ENCODE data around the gene CAPG.

CAPG gene

DNA sequence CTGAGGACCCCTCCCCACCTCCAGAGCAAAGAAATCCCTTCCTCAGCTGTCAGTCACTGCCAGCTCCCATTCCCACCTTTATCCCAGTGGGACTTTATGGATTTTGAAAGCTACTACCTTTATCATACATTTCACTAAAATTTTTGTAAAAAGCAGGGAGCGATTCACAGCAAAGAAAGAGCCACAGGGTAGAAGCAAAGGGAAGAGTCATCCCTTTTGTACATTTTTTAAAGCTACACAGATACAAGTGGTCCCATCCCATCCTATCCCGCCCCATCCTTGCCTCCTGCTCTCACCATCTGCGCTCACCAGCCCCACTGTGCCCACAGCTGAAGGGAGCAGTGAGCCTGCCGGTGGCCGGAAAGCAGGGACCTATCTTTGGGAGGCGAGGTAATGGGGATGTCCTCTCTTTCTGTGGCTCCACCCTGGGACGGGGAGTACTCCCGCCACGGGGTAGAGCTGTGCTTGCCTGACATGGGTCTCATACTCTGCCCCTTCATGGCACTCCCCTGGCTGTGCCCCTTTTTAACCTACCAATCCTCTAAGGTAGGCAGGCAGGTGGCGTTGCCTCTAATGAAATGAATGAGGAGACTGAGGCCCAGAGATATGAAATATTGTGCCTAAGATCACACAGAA, 21.5 kb upstream of the CAPG start:
- no peaks in the 10 kb centered on the region for H3K36me3 ChIP-seq (ENCODE audit: control insufficient read depth, insufficient read depth, low read length)
- H3K4me2 ChIP-seq (ENCODE audit: low read length) = no peak overlapping the region
- no peaks in the 10 kb centered on the region for H3K27me3 ChIP-seq (ENCODE audit: control insufficient read depth, insufficient read depth, low read length)
- no peak overlapping the region for H3K27ac ChIP-seq
- TF ChIP-seq, protein P1, sequence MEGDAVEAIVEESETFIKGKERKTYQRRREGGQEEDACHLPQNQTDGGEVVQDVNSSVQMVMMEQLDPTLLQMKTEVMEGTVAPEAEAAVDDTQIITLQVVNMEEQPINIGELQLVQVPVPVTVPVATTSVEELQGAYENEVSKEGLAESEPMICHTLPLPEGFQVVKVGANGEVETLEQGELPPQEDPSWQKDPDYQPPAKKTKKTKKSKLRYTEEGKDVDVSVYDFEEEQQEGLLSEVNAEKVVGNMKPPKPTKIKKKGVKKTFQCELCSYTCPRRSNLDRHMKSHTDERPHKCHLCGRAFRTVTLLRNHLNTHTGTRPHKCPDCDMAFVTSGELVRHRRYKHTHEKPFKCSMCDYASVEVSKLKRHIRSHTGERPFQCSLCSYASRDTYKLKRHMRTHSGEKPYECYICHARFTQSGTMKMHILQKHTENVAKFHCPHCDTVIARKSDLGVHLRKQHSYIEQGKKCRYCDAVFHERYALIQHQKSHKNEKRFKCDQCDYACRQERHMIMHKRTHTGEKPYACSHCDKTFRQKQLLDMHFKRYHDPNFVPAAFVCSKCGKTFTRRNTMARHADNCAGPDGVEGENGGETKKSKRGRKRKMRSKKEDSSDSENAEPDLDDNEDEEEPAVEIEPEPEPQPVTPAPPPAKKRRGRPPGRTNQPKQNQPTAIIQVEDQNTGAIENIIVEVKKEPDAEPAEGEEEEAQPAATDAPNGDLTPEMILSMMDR (IDR thresholded peaks at IDR 0.05) = no peak
- no peaks in the 10 kb centered on the region for H3K9me3 ChIP-seq (ENCODE audit: control insufficient read depth, low read length)
- no peaks in the 10 kb centered on the region for H3K79me2 ChIP-seq
- H2AFZ ChIP-seq = no peak overlapping the region
- no peak overlapping the region for H3K9ac ChIP-seq
- peaks cover 43% of the 10 kb centered on the region for H3K4me1 ChIP-seq
- H3K4me3 ChIP-seq (ENCODE audit: low read depth, low read length) = no peak overlapping the region

DNA sequence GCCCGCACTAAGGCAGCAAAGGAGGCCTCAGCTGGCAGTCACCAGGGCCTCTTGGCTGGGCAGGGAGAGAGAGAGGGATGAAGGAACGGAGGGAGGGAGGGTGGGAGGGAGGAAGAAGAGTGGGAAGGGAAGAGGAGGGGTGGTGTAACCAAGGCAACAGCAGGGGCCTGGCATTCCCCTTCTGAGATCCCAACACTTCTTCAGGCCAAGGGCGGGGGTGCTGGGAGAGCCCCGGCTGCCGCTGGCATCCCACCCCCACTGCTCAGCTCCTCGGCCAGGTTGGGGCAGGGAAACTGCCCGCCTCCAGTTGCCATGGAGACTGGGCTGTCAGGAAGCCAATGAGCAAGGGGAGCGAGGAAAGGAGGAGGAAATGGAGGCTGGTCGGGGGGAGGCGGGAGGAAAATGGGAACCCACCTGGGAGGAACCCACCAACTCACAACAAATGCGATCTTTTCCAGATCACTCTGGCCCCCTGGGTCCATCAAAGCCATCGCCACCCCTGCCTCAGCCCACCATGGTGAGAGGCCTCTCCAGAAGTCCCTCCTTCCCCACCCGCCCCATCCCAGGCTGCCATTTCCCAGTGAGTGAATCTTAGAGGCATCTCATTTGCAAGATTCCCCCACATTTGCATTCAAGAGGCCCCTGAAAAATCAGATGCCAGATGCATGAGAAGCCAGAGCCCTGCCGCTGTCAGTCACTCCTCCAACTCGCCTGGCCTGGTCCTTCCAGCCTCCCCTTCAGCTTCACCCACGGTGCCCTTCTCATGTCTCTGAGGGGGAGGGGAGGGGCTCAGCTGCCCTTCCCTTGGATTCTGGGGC, 20.8 kb upstream of the CAPG start:
- no peak overlapping the region for H3K27ac ChIP-seq
- H3K36me3 ChIP-seq (ENCODE audit: control insufficient read depth, insufficient read depth, low read length) = no peaks in the 10 kb centered on the region
- no peak overlapping the region for H3K9ac ChIP-seq
- peaks cover 36% of the 10 kb centered on the region for H3K4me1 ChIP-seq
- H2AFZ ChIP-seq = no peak overlapping the region
- no peak overlapping the region for H3K4me3 ChIP-seq (ENCODE audit: low read depth, low read length)
- H3K27me3 ChIP-seq (ENCODE audit: control insufficient read depth, insufficient read depth, low read length) = no peaks in the 10 kb centered on the region
- no peaks in the 10 kb centered on the region for H3K79me2 ChIP-seq
- TF ChIP-seq, protein P1 (IDR thresholded peaks at IDR 0.05) = no peak
- H3K9me3 ChIP-seq (ENCODE audit: control insufficient read depth, low read length) = no peaks in the 10 kb centered on the region
- H3K4me2 ChIP-seq (ENCODE audit: low read length) = no peak overlapping the region

GRCh38 chr2:85429924-85430289, 19.7 kb upstream of the CAPG start:
- H3K4me3 ChIP-seq (ENCODE audit: low read depth, low read length) = no peak overlapping the region
- H3K9me3 ChIP-seq (ENCODE audit: control insufficient read depth, low read length) = no peaks in the 10 kb centered on the region
- no peaks in the 10 kb centered on the region for H3K79me2 ChIP-seq
- H3K36me3 ChIP-seq (ENCODE audit: control insufficient read depth, insufficient read depth, low read length) = no peaks in the 10 kb centered on the region
- H3K9ac ChIP-seq = no peak overlapping the region
- H2AFZ ChIP-seq = no peak overlapping the region
- H3K27me3 ChIP-seq (ENCODE audit: control insufficient read depth, insufficient read depth, low read length) = no peaks in the 10 kb centered on the region
- H3K27ac ChIP-seq = no peak overlapping the region
- H3K4me1 ChIP-seq = peaks cover 25% of the 10 kb centered on the region
- H3K4me2 ChIP-seq (ENCODE audit: low read length) = no peak overlapping the region
- TF ChIP-seq, protein P1 (IDR thresholded peaks at IDR 0.05) = no peak

DNA sequence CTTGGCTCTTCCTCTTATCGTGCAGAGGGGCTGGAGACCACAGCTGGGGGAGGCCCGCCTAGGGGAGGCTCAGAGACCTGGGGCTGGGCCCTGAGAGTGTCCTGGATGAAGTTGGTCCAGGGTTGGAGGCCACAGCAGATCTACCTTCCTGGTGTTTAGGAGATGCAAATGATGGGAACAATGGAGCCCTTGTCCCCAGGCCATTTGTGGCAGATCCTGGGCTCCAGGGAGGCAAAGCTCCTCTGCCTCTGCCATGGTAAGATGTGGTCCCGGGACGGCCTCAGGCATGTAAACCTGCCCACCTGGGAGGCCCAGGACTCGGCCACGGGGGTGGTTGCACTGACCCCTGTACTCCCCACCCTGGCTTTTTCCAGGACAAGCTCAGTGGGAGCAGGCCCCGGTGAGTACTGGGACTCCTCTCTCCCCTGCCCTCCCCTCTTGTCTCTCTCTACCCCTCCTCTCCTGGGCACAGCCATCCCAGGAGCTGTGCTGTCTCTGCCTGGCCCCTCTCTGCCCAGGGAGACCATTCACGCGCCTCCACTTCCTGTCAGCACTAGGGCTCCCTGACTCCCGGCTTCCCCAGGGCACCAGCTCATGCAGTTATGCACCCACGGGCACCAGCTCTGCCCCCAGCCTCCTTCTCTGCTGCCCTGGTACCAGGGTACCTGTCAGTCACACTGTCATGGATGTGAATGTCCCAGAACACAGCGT, 19.2 kb upstream of the CAPG start:
- H3K4me2 ChIP-seq (ENCODE audit: low read length) = no peak overlapping the region
- H3K4me3 ChIP-seq (ENCODE audit: low read depth, low read length) = no peak overlapping the region
- H2AFZ ChIP-seq = no peak overlapping the region
- no peak overlapping the region for H3K9ac ChIP-seq
- H3K9me3 ChIP-seq (ENCODE audit: control insufficient read depth, low read length) = no peaks in the 10 kb centered on the region
- no peaks in the 10 kb centered on the region for H3K79me2 ChIP-seq
- TF ChIP-seq, protein P1 (IDR thresholded peaks at IDR 0.05) = no peak
- no peaks in the 10 kb centered on the region for H3K27me3 ChIP-seq (ENCODE audit: control insufficient read depth, insufficient read depth, low read length)
- H3K27ac ChIP-seq = no peak overlapping the region
- no peaks in the 10 kb centered on the region for H3K36me3 ChIP-seq (ENCODE audit: control insufficient read depth, insufficient read depth, low read length)
- peaks cover 22% of the 10 kb centered on the region for H3K4me1 ChIP-seq
